Measurements from ENCODE around the gene CTSA.

DNA sequence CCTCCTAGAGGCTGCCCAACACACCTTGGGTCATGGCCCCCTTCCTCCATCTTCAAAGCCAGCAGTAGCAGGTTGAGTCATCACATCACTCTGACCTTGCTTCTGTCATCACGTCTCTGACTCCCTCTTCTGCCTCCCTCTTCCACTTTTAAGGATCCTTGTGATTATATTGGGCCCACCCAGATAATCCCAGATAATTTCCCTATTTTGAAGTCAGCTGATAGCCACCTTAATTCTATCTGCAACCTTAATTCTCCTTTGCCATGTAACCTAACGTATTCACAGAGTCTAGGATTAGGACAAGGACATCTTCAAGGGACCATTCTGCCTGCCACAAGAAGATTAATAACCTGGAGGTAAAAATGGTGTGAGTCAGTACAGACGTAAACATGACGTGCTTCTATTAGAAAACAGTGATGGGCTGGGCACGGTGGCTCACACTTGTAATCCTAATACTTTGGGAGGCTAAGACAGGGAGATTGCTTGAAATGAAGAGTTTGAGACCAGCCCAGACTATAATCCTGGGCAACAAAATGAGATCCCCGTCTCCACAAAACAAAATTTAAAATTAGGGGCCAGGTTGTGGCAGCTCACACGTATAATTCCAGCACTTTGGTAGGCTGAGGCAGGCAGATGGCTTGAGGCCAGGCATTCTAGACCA, 30.4 kb upstream of the CTSA start:
- TF ChIP-seq, protein P1, sequence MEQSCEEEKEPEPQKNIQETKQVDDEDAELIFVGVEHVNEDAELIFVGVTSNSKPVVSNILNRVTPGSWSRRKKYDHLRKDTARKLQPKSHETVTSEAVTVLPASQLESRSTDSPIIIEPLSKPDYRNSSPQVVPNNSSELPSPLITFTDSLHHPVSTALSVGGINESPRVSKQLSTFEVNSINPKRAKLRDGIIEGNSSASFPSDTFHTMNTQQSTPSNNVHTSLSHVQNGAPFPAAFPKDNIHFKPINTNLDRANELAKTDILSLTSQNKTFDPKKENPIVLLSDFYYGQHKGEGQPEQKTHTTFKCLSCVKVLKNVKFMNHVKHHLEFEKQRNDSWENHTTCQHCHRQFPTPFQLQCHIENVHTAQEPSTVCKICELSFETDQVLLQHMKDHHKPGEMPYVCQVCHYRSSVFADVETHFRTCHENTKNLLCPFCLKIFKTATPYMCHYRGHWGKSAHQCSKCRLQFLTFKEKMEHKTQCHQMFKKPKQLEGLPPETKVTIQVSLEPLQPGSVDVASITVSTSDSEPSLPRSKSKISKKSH (CRISPR knock-in tag; IDR thresholded peaks at IDR 0.05), result no peak
- TF ChIP-seq NONO (IDR thresholded peaks at IDR 0.05; ENCODE audit: low read depth in 2 of 2, low read length in 1 of 2) (no peak), SMARCB1 (IDR thresholded peaks at IDR 0.05; ENCODE audit: insufficient read length, low read depth) (no peak), HDAC2 (IDR thresholded peaks at IDR 0.05) (no peak), ZNF12 (CRISPR knock-in tag; IDR thresholded peaks at IDR 0.05) (no peak), NFATC3 (IDR thresholded peaks at IDR 0.05) (no peak)
- TF ChIP-seq, protein P2, sequence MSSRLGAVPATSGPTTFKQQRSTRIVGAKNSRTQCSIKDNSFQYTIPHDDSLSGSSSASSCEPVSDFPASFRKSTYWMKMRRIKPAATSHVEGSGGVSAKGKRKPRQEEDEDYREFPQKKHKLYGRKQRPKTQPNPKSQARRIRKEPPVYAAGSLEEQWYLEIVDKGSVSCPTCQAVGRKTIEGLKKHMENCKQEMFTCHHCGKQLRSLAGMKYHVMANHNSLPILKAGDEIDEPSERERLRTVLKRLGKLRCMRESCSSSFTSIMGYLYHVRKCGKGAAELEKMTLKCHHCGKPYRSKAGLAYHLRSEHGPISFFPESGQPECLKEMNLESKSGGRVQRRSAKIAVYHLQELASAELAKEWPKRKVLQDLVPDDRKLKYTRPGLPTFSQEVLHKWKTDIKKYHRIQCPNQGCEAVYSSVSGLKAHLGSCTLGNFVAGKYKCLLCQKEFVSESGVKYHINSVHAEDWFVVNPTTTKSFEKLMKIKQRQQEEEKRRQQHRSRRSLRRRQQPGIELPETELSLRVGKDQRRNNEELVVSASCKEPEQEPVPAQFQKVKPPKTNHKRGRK (tag; IDR thresholded peaks at IDR 0.05), result no peak

All from K562 (cell line).